Neural progenitor cell (in vitro differentiated cells): ENCODE measurements around the gene PMIS2.

Experiments
- CTCF ChIP-seq: fragments of 200-600 bp; sonication (generic); IDR thresholded peaks from 2 replicates; pipeline ENCODE4 v1.5.1; 2017; ENCODE audit warnings: antibody characterized with exemption, mild to moderate bottlenecking
- EZH2 ChIP-seq: fragments of 200-600 bp; sonication (generic); IDR thresholded peaks from 2 replicates; pipeline ENCODE4 v1.6.1; 2017; ENCODE audit warnings: antibody characterized with exemption, mild to moderate bottlenecking, moderate library complexity

GRCh38 chr19:35565016-35565856 lies 20.7 kb upstream of the PMIS2 start:
- TF ChIP-seq CTCF (no peak), EZH2 (no peak)
